ENCODE data around the gene SKI.

SKI gene

DNA sequence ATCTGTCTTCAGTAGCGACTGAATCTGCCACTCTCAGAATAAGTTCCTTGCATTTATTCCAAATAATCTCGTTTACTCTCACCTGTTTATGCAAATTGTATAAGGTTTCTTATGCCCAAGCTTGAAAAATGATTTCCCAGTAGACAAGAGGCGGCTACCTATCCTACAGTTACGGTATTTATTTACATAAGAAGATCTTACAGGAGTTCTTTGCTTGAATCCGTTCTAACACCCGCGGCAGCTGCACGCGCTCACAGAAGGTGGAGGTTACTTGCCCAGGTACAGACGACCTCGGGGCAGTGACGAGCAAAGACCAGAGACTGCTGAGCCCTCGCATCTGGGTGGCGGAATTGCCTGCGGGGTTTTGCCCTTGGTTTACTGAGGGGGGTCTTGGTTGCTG, 79.9 kb downstream of the SKI start:
- no peaks in the 10 kb centered on the region for H3K27me3 ChIP-seq (ENCODE audit: control insufficient read depth, insufficient read depth, low read length)
- no peak overlapping the region for H3K4me3 ChIP-seq (ENCODE audit: low read depth, low read length)
- H3K27ac ChIP-seq (ENCODE audit: low read depth, low read length): no peak overlapping the region
- peaks cover 16% of the 10 kb centered on the region for H3K4me1 ChIP-seq (ENCODE audit: control insufficient read depth, insufficient read depth, low read length)
- peaks cover 59% of the 10 kb centered on the region for H3K36me3 ChIP-seq (ENCODE audit: control insufficient read depth, insufficient read depth, low read length)
- H3K9me3 ChIP-seq (ENCODE audit: control insufficient read depth, insufficient read depth, low read depth, low read length): no peaks in the 10 kb centered on the region
- no peak overlapping the region for H3K9ac ChIP-seq (ENCODE audit: low read length)

DNA sequence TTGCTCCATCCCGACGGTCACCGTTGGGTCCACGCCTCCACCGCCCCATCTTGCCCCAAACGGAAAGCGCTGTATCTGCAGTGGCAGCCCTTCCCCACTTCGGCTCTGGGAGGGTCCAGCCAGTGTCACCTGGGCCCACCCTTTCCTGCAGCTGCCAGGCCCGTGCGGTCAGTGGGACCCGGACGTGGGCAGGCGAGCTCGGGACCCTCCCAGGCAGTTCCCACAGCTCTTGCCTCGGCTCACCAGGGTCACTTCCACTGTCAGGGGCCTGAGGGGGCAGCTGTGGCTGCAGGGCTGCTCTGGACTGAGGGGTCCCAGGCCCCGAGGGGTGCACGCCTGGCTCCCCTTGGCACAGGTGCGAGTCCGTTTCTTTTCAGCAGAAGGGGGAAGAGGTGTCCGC, 80.7 kb downstream of the SKI start:
- no peaks in the 10 kb centered on the region for H3K9me3 ChIP-seq (ENCODE audit: control insufficient read depth, insufficient read depth, low read depth, low read length)
- no peak overlapping the region for H3K9ac ChIP-seq (ENCODE audit: low read length)
- no peak overlapping the region for H3K27ac ChIP-seq (ENCODE audit: low read depth, low read length)
- peaks cover 52% of the 10 kb centered on the region for H3K36me3 ChIP-seq (ENCODE audit: control insufficient read depth, insufficient read depth, low read length)
- H3K4me3 ChIP-seq (ENCODE audit: low read depth, low read length): no peak overlapping the region
- H3K4me1 ChIP-seq (ENCODE audit: control insufficient read depth, insufficient read depth, low read length): peaks cover 21% of the 10 kb centered on the region
- H3K27me3 ChIP-seq (ENCODE audit: control insufficient read depth, insufficient read depth, low read length): no peaks in the 10 kb centered on the region

DNA sequence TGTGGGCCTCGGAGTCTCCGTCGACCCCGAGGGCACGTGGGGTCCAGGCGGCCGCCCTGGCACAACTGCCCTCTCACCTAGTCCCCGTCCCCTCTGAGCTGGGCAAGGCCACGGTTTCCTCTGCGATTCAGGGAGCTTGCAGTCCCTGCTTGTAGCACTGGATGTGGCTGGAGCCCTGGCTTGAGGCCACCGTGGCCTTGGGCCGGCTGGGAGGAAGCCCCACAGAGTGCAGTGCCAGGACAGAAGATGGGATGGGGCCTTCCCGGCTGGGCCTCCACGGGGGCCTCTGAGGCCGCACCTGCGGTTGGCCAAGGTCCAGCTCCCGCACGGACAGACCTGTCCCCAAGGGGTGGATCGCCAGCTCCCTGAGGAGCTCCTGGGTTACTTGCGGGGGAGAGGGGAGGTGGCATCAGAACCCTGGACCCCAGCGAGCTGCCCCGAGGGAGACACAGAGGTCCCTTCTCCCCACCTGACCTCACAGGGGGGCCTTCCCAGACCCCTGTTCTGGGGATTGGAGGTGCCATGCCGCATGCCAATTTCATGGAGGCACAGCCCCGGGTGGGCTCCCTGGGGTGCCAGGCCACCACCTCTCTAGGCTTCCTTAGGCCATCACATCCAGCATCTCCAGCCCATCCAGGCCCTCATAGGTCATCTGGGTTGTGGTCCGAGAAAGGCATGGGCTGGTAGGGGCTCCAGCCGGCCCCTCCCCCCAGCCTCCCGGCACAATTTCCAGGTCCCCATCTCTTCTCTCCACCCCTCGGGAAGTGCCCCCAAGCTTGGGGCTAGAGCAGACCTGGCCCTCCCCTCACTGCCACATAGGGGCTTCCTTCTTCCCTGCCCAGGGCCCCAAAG, 82.4 kb downstream of the SKI start:
- no peaks in the 10 kb centered on the region for H3K27me3 ChIP-seq (ENCODE audit: control insufficient read depth, insufficient read depth, low read length)
- no peak overlapping the region for H3K4me3 ChIP-seq (ENCODE audit: low read depth, low read length)
- H3K9ac ChIP-seq (ENCODE audit: low read length): no peak overlapping the region
- peaks cover 34% of the 10 kb centered on the region for H3K36me3 ChIP-seq (ENCODE audit: control insufficient read depth, insufficient read depth, low read length)
- peaks cover 28% of the 10 kb centered on the region for H3K4me1 ChIP-seq (ENCODE audit: control insufficient read depth, insufficient read depth, low read length)
- no peak overlapping the region for H3K27ac ChIP-seq (ENCODE audit: low read depth, low read length)
- H3K9me3 ChIP-seq (ENCODE audit: control insufficient read depth, insufficient read depth, low read depth, low read length): no peaks in the 10 kb centered on the region

GRCh38 chr1:2311184-2312032, 83.3 kb downstream of the SKI start:
- Histone ChIP-seq H3K4me3 (ENCODE audit: low read depth, low read length) (no peak overlapping the region), H3K27ac (ENCODE audit: low read depth, low read length) (no peak overlapping the region), H3K4me1 (ENCODE audit: control insufficient read depth, insufficient read depth, low read length) (peaks cover 33% of the 10 kb centered on the region), H3K9ac (ENCODE audit: low read length) (no peak overlapping the region), H3K27me3 (ENCODE audit: control insufficient read depth, insufficient read depth, low read length) (no peaks in the 10 kb centered on the region), H3K9me3 (ENCODE audit: control insufficient read depth, insufficient read depth, low read depth, low read length) (no peaks in the 10 kb centered on the region), H3K36me3 (ENCODE audit: control insufficient read depth, insufficient read depth, low read length) (peaks cover 27% of the 10 kb centered on the region)

DNA sequence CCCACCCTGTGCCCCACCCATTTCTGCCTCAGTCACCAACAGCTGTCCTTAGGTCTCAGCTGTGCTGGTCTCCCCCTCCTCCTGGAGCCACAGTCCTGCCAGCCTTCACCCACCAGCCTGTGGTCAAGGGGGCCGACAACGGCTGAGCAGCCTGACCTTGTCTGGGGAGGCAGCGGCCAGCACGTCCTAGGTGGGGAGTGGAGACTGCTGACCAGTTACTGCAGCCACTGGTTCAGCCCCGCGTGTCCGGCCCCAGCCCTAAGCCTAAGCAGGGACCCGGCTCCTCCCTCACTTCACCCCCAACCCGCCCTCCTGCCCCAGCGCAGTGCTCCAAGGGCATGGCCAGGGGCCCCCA, 84.0 kb downstream of the SKI start:
- H3K27ac ChIP-seq (ENCODE audit: low read depth, low read length): no peak overlapping the region
- peaks cover 39% of the 10 kb centered on the region for H3K4me1 ChIP-seq (ENCODE audit: control insufficient read depth, insufficient read depth, low read length)
- H3K9me3 ChIP-seq (ENCODE audit: control insufficient read depth, insufficient read depth, low read depth, low read length): no peaks in the 10 kb centered on the region
- no peaks in the 10 kb centered on the region for H3K27me3 ChIP-seq (ENCODE audit: control insufficient read depth, insufficient read depth, low read length)
- H3K4me3 ChIP-seq (ENCODE audit: low read depth, low read length): no peak overlapping the region
- H3K36me3 ChIP-seq (ENCODE audit: control insufficient read depth, insufficient read depth, low read length): peaks cover 22% of the 10 kb centered on the region
- H3K9ac ChIP-seq (ENCODE audit: low read length): no peak overlapping the region

- Histone ChIP-seq H3K9me3 (ENCODE audit: control insufficient read depth, insufficient read depth, low read depth, low read length) (no peaks in the 10 kb centered on the region), H3K4me3 (ENCODE audit: low read depth, low read length) (no peak overlapping the region), H3K4me1 (ENCODE audit: control insufficient read depth, insufficient read depth, low read length) (peaks cover 45% of the 10 kb centered on the region), H3K36me3 (ENCODE audit: control insufficient read depth, insufficient read depth, low read length) (peaks cover 16% of the 10 kb centered on the region), H3K9ac (ENCODE audit: low read length) (no peak overlapping the region), H3K27me3 (ENCODE audit: control insufficient read depth, insufficient read depth, low read length) (no peaks in the 10 kb centered on the region), H3K27ac (ENCODE audit: low read depth, low read length) (no peak overlapping the region)
These were observed 84.6 kb downstream of the SKI start for GRCh38 chr1:2312515-2313301.

DNA sequence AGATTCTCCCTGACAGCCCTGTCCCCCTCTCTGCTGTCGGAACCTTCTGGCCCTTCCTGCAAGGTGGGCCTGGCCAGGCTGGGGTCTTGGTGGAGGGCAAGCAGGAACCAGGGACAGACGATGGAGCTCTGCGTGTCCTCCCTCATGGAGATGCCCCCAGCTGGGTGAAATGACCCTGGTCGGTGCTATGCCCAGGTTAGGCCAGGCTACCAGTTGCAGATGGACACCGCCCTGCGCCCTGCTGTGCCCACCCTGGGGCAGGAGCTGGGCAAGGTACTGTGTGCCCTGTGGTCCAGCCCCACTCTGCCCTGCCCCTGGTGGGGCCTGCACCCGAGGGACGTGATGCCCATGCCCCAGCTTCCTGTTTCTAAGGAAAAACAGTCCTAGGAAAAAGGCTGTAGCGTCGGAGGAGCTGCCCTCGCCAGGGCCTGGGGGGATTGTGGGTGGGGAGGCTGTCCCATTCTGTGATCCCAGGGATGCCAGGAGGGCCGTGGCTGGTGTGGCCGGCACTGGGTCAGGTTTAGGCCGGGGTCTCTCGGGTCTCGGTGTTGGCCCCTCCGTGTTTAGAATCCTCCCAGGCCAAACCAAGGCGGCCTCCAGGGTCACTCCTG, 85.6 kb downstream of the SKI start:
- H3K36me3 ChIP-seq (ENCODE audit: control insufficient read depth, insufficient read depth, low read length): peaks cover 5% of the 10 kb centered on the region
- H3K27me3 ChIP-seq (ENCODE audit: control insufficient read depth, insufficient read depth, low read length): no peaks in the 10 kb centered on the region
- peak overlapping the region; percentile 79 for H3K9ac ChIP-seq (ENCODE audit: low read length)
- H3K9me3 ChIP-seq (ENCODE audit: control insufficient read depth, insufficient read depth, low read depth, low read length): no peaks in the 10 kb centered on the region
- peaks cover 46% of the 10 kb centered on the region for H3K4me1 ChIP-seq (ENCODE audit: control insufficient read depth, insufficient read depth, low read length)
- H3K4me3 ChIP-seq (ENCODE audit: low read depth, low read length): peak overlapping the region; percentile 59
- peak overlapping the region; percentile 85; the same call in 1 of the 2 replicates for H3K27ac ChIP-seq (ENCODE audit: low read depth, low read length)

DNA sequence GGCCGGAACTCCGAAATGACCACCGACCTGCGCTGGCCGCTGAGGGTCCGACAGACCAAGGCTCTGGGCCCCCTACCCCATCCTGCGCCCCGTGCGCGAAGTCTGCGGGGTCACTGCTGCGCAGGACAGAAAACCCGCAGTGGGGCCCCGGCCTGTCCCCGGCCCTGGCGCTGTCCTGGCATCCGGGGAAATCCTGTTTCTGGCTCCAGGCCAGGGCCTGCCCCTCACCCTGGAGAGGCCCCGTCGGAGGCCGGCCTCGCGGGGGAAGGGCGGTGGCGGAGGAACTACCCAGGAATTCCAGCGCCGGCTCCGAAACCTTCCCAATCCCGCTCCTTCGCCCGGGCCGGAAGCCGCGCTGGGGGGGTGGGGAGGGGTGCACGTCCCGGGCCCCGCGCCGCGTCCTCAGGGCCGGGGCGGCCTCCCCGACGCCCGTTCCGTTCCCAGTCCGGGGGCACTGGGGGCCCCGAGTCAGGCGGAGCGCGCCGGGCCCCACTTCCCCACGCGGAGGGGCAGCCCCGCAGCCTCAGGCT, 86.2 kb downstream of the SKI start:
- Histone ChIP-seq H3K27me3 (ENCODE audit: control insufficient read depth, insufficient read depth, low read length) (no peaks in the 10 kb centered on the region), H3K4me3 (ENCODE audit: low read depth, low read length) (peak overlapping the region; percentile 59), H3K27ac (ENCODE audit: low read depth, low read length) (peak overlapping the region; percentile 85; the same call in 1 of the 2 replicates), H3K9ac (ENCODE audit: low read length) (peak overlapping the region; percentile 79), H3K9me3 (ENCODE audit: control insufficient read depth, insufficient read depth, low read depth, low read length) (no peaks in the 10 kb centered on the region), H3K36me3 (ENCODE audit: control insufficient read depth, insufficient read depth, low read length) (no peaks in the 10 kb centered on the region; the same call in 1 of the 2 replicates), H3K4me1 (ENCODE audit: control insufficient read depth, insufficient read depth, low read length) (peaks cover 46% of the 10 kb centered on the region)

DNA sequence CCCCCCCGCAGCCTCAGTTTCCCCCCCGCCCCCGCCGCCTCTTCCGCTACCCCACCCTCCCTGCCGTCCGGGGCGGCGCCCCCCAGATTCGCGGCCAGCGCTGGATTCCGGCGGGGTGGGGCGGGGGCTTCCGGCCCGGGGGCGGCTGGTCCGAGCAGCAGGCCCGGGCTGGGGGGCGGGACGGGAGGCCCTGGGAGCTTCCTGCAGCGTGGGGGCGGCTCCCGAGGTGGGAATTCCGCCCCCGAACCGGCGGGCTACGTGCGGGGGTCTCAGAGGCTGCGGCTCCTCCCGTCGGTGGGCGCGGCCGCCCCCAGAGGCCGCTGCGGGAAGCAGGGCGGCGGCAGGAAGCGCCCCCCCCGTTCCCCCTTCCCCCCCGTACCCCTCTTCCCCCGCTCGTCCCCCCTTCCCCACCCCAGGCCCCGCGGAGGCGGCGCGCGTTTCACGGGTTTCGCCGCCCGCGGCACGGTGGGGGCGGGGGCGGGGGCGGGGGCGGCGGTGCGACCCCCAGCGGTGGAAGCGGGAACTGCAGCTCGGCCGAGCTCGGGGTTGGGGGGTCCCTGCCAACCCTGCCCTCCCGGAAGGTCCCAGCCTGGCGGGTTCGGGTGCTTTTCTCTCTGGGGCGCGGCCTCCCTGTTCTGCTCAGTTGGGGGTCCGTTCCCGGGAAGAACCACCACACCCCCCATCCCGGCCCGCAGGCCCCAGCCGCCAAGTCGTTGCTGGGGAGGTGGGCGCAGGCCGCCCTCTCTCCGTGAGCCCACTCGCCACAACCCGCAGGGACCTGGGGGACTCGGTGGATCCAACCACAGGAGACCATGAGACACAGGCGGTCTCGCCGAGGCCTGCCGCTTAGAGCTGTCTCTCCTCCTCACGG, 86.9 kb downstream of the SKI start:
- Histone ChIP-seq H3K36me3 (ENCODE audit: control insufficient read depth, insufficient read depth, low read length) (no peaks in the 10 kb centered on the region; the same call in 1 of the 2 replicates), H3K4me3 (ENCODE audit: low read depth, low read length) (peak overlapping the region; percentile 59), H3K9ac (ENCODE audit: low read length) (peak overlapping the region; percentile 79), H3K27ac (ENCODE audit: low read depth, low read length) (peak overlapping the region; percentile 85; the same call in 1 of the 2 replicates), H3K27me3 (ENCODE audit: control insufficient read depth, insufficient read depth, low read length) (no peaks in the 10 kb centered on the region), H3K4me1 (ENCODE audit: control insufficient read depth, insufficient read depth, low read length) (peaks cover 46% of the 10 kb centered on the region), H3K9me3 (ENCODE audit: control insufficient read depth, insufficient read depth, low read depth, low read length) (no peaks in the 10 kb centered on the region)

Measured in HUES6 (cell line).